ENCODE data around the gene DTNBP1. TPM values are rescaled to one million over a fixed set of nuclear protein-coding genes. Genes with fewer than 3 reads are reported as not detected.

DTNBP1 gene
- total and polyA plus RNA-seq, 2 of the 4 experiments (the other 2 are of a cell fraction) = 4.8 to 18.7 TPM

DNA sequence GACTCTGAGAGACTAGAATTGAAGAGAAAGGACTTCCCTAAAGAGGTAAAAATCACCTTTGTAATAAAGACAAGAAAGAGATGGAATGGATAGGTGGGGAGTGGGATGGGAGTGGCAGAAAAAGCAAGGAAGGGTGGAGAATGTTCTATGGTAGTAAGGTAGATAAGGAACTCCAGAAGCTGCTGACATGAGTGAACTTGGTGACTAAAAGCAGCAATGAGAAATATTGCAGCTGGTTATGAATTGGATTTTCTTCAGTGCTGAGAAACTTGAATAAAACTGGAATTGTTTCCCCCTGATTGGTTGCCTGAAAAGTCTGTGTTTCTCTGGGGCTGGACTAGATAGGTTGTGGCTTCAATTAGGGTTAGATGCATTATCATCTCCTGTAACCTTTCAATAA lies 15.7 kb upstream of the DTNBP1 start:
- no peak for ATAC-seq (ENCODE audit: low read depth)
- H3K4me1 ChIP-seq (ENCODE audit: control insufficient read depth, insufficient read depth, low read length) = no peaks in the 10 kb centered on the region
- no peaks in the 10 kb centered on the region for H3K9me1 ChIP-seq (ENCODE audit: insufficient read depth, low read length)
- no peak overlapping the region for H3K4ac ChIP-seq (ENCODE audit: low read depth, low read length)
- H2BK120ac ChIP-seq (ENCODE audit: low read depth, low read length) = no peak overlapping the region
- no peak overlapping the region for H4K91ac ChIP-seq (ENCODE audit: insufficient read depth, low read depth, low read length)
- TF ChIP-seq, protein P1, sequence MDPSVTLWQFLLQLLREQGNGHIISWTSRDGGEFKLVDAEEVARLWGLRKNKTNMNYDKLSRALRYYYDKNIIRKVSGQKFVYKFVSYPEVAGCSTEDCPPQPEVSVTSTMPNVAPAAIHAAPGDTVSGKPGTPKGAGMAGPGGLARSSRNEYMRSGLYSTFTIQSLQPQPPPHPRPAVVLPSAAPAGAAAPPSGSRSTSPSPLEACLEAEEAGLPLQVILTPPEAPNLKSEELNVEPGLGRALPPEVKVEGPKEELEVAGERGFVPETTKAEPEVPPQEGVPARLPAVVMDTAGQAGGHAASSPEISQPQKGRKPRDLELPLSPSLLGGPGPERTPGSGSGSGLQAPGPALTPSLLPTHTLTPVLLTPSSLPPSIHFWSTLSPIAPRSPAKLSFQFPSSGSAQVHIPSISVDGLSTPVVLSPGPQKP (IDR thresholded peaks at IDR 0.05; ENCODE audit: borderline replicate concordance, low read depth, low read length) = no peak
- TF ChIP-seq MXI1 (IDR thresholded peaks at IDR 0.05; ENCODE audit: borderline replicate concordance, low read depth, low read length) = no peak
- TF ChIP-seq, protein P2, sequence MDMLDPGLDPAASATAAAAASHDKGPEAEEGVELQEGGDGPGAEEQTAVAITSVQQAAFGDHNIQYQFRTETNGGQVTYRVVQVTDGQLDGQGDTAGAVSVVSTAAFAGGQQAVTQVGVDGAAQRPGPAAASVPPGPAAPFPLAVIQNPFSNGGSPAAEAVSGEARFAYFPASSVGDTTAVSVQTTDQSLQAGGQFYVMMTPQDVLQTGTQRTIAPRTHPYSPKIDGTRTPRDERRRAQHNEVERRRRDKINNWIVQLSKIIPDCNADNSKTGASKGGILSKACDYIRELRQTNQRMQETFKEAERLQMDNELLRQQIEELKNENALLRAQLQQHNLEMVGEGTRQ (IDR thresholded peaks at IDR 0.05; ENCODE audit: low read depth, low read length) = no peak
- TF ChIP-seq RAD21 (IDR thresholded peaks at IDR 0.05; ENCODE audit: low read length) = no peak
- no peak for TF ChIP-seq CEBPB (IDR thresholded peaks at IDR 0.05; ENCODE audit: low read depth, low read length)
- no peak for TF ChIP-seq RFX5 (IDR thresholded peaks at IDR 0.05; ENCODE audit: low read depth, low read length)
- TF ChIP-seq, protein P3, sequence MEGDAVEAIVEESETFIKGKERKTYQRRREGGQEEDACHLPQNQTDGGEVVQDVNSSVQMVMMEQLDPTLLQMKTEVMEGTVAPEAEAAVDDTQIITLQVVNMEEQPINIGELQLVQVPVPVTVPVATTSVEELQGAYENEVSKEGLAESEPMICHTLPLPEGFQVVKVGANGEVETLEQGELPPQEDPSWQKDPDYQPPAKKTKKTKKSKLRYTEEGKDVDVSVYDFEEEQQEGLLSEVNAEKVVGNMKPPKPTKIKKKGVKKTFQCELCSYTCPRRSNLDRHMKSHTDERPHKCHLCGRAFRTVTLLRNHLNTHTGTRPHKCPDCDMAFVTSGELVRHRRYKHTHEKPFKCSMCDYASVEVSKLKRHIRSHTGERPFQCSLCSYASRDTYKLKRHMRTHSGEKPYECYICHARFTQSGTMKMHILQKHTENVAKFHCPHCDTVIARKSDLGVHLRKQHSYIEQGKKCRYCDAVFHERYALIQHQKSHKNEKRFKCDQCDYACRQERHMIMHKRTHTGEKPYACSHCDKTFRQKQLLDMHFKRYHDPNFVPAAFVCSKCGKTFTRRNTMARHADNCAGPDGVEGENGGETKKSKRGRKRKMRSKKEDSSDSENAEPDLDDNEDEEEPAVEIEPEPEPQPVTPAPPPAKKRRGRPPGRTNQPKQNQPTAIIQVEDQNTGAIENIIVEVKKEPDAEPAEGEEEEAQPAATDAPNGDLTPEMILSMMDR (conservative IDR thresholded peaks at IDR 0.05; ENCODE audit: low read depth, low read length) = no peak
- in situ Hi-C loops (cut with MboI; ENCODE audit: low sequenced_read_pairs) (no loop called here), dilution Hi-C loops (cut with HindIII; ENCODE audit: low sequenced_read_pairs, unreplicated experiment) (loop anchor here (25.0 kb wide), 1 partner anchor 509 kb away; no protein-coding TSS in a partner anchor), intact Hi-C loops (cut with micrococcal nuclease) (no loop called here)
- POLR2A ChIA-PET (ENCODE audit: unreplicated experiment) = no interaction called here
- no peak overlapping the region for H2BK20ac ChIP-seq (ENCODE audit: low read depth, low read length)
- H4K20me1 ChIP-seq (ENCODE audit: insufficient read depth, low read length) = no peaks in the 10 kb centered on the region
- H4K5ac ChIP-seq (ENCODE audit: low read depth, low read length) = no peak overlapping the region
- H3K9ac ChIP-seq (ENCODE audit: low read depth, low read length) = no peak overlapping the region
- no peak overlapping the region for H3K27ac ChIP-seq (ENCODE audit: insufficient read depth, low read length)
- no peak overlapping the region for H3K4me2 ChIP-seq (ENCODE audit: low read depth, low read length)
- no peak overlapping the region for H2AK9ac ChIP-seq (replicated peaks; ENCODE audit: low read depth, low read length, poor library complexity)
- CTCF ChIA-PET = no interaction called here
- H3K23ac ChIP-seq (ENCODE audit: low read depth, low read length) = no peak overlapping the region
- H3K9me3 ChIP-seq (ENCODE audit: control insufficient read depth, insufficient read depth, low read length) = peaks cover 2% of the 10 kb centered on the region; the same call in 1 of the 2 replicates
- no peak overlapping the region for H3K4me3 ChIP-seq (ENCODE audit: insufficient read depth, low read depth, low read length)
- H2BK5ac ChIP-seq (ENCODE audit: low read depth, low read length, poor library complexity, severe bottlenecking) = no peak overlapping the region
- H3K27me3 ChIP-seq (ENCODE audit: control insufficient read depth, insufficient read depth, low read length) = peaks cover 43% of the 10 kb centered on the region
- H3K14ac ChIP-seq (replicated peaks; ENCODE audit: low read depth, low read length) = no peak overlapping the region
- no TSS peak for BruUV-seq (replicated peaks)
- H2BK15ac ChIP-seq (ENCODE audit: low read depth, low read length) = no peak overlapping the region
- DNase-seq = no peak
- H3K56ac ChIP-seq (ENCODE audit: extremely low read depth, insufficient read depth, low read length) = no peak overlapping the region
- H3K79me1 ChIP-seq (ENCODE audit: low read depth in 1 of 2, low read length in 2 of 2) = no peaks in the 10 kb centered on the region
- H3K36me3 ChIP-seq (ENCODE audit: control insufficient read depth, insufficient read depth, low read length) = no peaks in the 10 kb centered on the region
- H2AFZ ChIP-seq (replicated peaks; ENCODE audit: low read length, poor library complexity) = no peak overlapping the region
- no peak overlapping the region for H4K8ac ChIP-seq (ENCODE audit: low read depth in 2 of 2, low read length in 2 of 2)
- no peak overlapping the region for H3K18ac ChIP-seq (ENCODE audit: low read depth, low read length)
- H2AK5ac ChIP-seq (ENCODE audit: low read depth, low read length) = no peak overlapping the region
